ENCODE data around the gene MAP2K2. TPM values are rescaled to one million over a fixed set of nuclear protein-coding genes. Genes with fewer than 3 reads are reported as not detected.

The MAP2K2 gene
- total and polyA plus RNA-seq, 10 donors = 95.3 to 165 (median 116) TPM

GRCh38 chr19:4062419-4063368 is 61.2 kb downstream of the MAP2K2 start:
- Histone ChIP-seq H3K4me3 (peak overlapping the region in 7 of 8 donors; percentile 33 to 99 (median 99)), H3K4me1 (peaks cover 50 to 77% (median 71%) of the 10 kb centered on the region in 6 donors), H3K9me3 (no peaks in the 10 kb centered on the region), H3K27me3 (replicated peaks in 1 of 7) (no peaks in the 10 kb centered on the region), H3K27ac (peak overlapping the region; percentile 80 to 99 (median 98)), H3K36me3 (peaks cover 0 to 24% (median 0%) of the 10 kb centered on the region in 6 donors)
- DNase-seq = peak; percentile 80
- intact Hi-C loops (cut with DNase I; ENCODE audit: low total_unique reads) = loop anchor here (10.0 kb wide), 2 partner anchors 52 to 58 kb away; partner anchors contain the start of gene PIAS4
- no peak for TF ChIP-seq CTCF (IDR thresholded peaks at IDR 0.05 in 8 of 11, conservative IDR thresholded peaks at IDR 0.05 in 3 of 11)
- WGBS, 5 donors = 66 to 79% (median 71%) methylated on average over 24 to 30 of the region's 30 CpGs

GRCh38 chr19:4061683-4062418 is 62.1 kb downstream of the MAP2K2 start:
- intact Hi-C loops (cut with DNase I; ENCODE audit: low total_unique reads) = loop anchor here (10.0 kb wide), 2 partner anchors 53 to 57 kb away; partner anchors contain the start of gene PIAS4
- Histone ChIP-seq H3K36me3 (peaks cover 0 to 30% (median 2%) of the 10 kb centered on the region in 6 donors), H3K9me3 (no peaks in the 10 kb centered on the region), H3K4me3 (peak overlapping the region in 6 of 8 donors; percentile 23 to 99 (median 64)), H3K27me3 (replicated peaks in 1 of 7) (no peaks in the 10 kb centered on the region), H3K4me1 (peaks cover 50 to 81% (median 75%) of the 10 kb centered on the region in 6 donors), H3K27ac (peak overlapping the region; percentile 80 to 99 (median 98))
- WGBS, 5 donors = 60 to 70% (median 66%) methylated on average over 26 to 29 of the region's 29 CpGs
- peak; percentile 84 for DNase-seq
- TF ChIP-seq CTCF (IDR thresholded peaks at IDR 0.05 in 8 of 11, conservative IDR thresholded peaks at IDR 0.05 in 3 of 11) (no peak), POLR2AphosphoS5 (IDR thresholded peaks at IDR 0.05) (peak; percentile 50 to 55 (median 52))

GRCh38 chr19:4061178-4061682 is 62.7 kb downstream of the MAP2K2 start:
- peaks cover 0 to 37% (median 2%) of the 10 kb centered on the region in 6 donors for H3K36me3 ChIP-seq
- H3K9me3 ChIP-seq = no peaks in the 10 kb centered on the region
- WGBS, 5 donors = 10 to 67% (median 34%) methylated on average over 1 to 23 of the region's 23 CpGs
- H3K27me3 ChIP-seq (replicated peaks in 1 of 7) = no peaks in the 10 kb centered on the region
- DNase-seq = peak; percentile 93
- H3K4me1 ChIP-seq = peaks cover 50 to 87% (median 78%) of the 10 kb centered on the region in 6 donors
- peak overlapping the region; percentile 80 to 99 (median 98) for H3K27ac ChIP-seq
- intact Hi-C loops (cut with DNase I; ENCODE audit: low total_unique reads) = loop anchor here (10.0 kb wide), 2 partner anchors 54 to 56 kb away; partner anchors contain the start of gene PIAS4
- H3K4me3 ChIP-seq = peak overlapping the region in 6 of 8 donors; percentile 23 to 99 (median 64)
- TF ChIP-seq POLR2A (IDR thresholded peaks at IDR 0.05) = no peak
- peak in 2 of 3 donors; percentile 47 to 77 for TF ChIP-seq POLR2AphosphoS5 (IDR thresholded peaks at IDR 0.05)

- peak overlapping the region in 7 of 8 donors; percentile 4 to 99 (median 29) for H3K4me3 ChIP-seq
- DNase-seq = peak; percentile 84
- H3K27me3 ChIP-seq (replicated peaks in 1 of 7) = no peaks in the 10 kb centered on the region
- intact Hi-C loops (cut with DNase I; ENCODE audit: low total_unique reads) = loop anchor here (10.0 kb wide), 2 partner anchors 54 to 56 kb away; partner anchors contain the start of gene PIAS4
- no peaks in the 10 kb centered on the region for H3K9me3 ChIP-seq
- H3K36me3 ChIP-seq = peaks cover 0 to 42% (median 2%) of the 10 kb centered on the region in 6 donors
- H3K4me1 ChIP-seq = peaks cover 54 to 93% (median 83%) of the 10 kb centered on the region in 6 donors
- TF ChIP-seq CTCF (IDR thresholded peaks at IDR 0.05 in 8 of 11, conservative IDR thresholded peaks at IDR 0.05 in 3 of 11) = no peak
- no peak for TF ChIP-seq POLR2A (IDR thresholded peaks at IDR 0.05)
- no peak for TF ChIP-seq POLR2AphosphoS5 (IDR thresholded peaks at IDR 0.05)
- peak overlapping the region; percentile 80 to 99 (median 98) for H3K27ac ChIP-seq
- WGBS, 5 donors = 58 to 77% (median 64%) methylated on average over 12 to 16 of the region's 16 CpGs
Observed at GRCh38 chr19:4060621-4061177, 63.2 kb downstream of the MAP2K2 start.
